AG09309 (cell line): ENCODE data around the gene SEPHS2.
A peak's percentile ranks its signal among the peaks of the same experiment; 100 is the strongest.

Experiments
- DNase-seq: peaks from one replicate; pipeline ENCODE4 v3.0.0-alpha.2; 2010; ENCODE audit warnings: low read depth
- H3K4me3 ChIP-seq: 2 replicates; pipeline ENCODE4 v1.5.1; 2011; ENCODE audit warnings: mild to moderate bottlenecking, low read depth, low read length, moderate library complexity; ENCODE audit not compliant: control insufficient read depth
- TF ChIP-seq, protein P1 (sequence below): IDR thresholded peaks from 2 replicates; pipeline ENCODE4 v1.5.1; 2011; ENCODE audit warnings: mild to moderate bottlenecking, low read depth, low read length, inconsistent platforms; ENCODE audit not compliant: insufficient read depth, control insufficient read depth; ENCODE audit errors: missing control alignments

Gene SEPHS2

DNA sequence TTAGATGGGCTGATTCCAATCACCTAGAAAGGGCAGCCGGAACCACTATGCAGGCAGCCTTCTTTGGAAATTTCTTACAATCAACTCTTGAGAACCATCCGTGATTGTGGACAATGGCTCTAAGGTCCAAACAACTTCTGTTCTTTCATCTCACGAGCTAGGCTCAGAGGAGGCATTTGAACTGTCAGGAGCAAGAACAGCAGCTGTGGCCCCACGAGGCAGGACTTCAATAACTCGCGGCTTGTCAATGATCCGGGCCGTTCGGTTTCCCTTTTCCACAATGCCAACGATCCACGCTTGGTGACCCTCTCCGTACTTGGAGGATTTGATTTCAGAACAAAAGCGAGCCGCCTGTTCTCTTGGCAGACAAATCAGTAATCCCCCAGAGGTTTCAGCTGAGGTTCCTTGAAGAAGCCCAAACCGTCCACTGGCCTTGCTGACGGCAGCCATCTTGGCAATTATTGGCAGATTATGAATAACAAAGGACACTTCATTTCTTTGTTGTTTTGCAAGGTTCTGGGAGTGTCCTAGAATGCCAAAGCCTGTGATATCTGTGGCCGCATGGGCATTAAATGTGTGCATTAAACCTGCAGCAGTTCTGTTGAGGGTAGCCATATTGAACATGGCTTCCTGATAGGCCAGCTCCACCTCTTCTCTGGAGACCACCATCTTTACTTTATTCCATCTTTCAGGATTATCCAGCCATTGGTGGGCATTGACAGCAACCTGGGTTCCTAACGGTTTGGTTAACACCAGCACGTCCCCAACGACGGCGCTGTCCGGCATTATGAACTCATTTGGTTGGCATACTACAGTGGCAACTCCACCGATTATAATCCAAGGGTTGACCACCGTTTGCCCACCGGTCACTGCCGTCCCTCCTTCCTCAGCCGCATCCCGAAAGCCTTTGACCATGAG, 1.2 kb downstream of the SEPHS2 start:
- no peak for DNase-seq
- TF ChIP-seq, protein P1, sequence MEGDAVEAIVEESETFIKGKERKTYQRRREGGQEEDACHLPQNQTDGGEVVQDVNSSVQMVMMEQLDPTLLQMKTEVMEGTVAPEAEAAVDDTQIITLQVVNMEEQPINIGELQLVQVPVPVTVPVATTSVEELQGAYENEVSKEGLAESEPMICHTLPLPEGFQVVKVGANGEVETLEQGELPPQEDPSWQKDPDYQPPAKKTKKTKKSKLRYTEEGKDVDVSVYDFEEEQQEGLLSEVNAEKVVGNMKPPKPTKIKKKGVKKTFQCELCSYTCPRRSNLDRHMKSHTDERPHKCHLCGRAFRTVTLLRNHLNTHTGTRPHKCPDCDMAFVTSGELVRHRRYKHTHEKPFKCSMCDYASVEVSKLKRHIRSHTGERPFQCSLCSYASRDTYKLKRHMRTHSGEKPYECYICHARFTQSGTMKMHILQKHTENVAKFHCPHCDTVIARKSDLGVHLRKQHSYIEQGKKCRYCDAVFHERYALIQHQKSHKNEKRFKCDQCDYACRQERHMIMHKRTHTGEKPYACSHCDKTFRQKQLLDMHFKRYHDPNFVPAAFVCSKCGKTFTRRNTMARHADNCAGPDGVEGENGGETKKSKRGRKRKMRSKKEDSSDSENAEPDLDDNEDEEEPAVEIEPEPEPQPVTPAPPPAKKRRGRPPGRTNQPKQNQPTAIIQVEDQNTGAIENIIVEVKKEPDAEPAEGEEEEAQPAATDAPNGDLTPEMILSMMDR = no peak
- peak overlapping the region; percentile 68 for H3K4me3 ChIP-seq

DNA sequence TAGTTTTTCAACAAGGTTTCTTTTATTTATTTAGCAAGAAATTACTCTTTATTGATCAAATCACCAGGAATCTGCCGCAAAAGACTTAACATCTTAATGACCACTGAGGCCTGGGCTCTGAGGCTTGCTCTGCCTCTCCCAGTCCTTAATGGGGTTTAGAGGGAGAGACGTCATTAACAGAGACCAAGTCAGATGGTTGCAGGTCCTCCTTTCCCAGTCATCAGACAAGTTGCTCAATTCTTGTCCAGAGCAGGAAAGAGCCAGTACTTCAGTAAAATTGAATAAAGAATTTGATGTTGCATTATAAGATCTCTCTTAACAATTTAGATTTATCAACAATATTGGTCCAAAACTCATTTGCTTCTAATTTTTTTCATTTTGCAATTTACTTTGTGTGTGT, 2.0 kb downstream of the SEPHS2 start:
- TF ChIP-seq, protein P1 = no peak
- DNase-seq = no peak
- no peak overlapping the region for H3K4me3 ChIP-seq

DNA sequence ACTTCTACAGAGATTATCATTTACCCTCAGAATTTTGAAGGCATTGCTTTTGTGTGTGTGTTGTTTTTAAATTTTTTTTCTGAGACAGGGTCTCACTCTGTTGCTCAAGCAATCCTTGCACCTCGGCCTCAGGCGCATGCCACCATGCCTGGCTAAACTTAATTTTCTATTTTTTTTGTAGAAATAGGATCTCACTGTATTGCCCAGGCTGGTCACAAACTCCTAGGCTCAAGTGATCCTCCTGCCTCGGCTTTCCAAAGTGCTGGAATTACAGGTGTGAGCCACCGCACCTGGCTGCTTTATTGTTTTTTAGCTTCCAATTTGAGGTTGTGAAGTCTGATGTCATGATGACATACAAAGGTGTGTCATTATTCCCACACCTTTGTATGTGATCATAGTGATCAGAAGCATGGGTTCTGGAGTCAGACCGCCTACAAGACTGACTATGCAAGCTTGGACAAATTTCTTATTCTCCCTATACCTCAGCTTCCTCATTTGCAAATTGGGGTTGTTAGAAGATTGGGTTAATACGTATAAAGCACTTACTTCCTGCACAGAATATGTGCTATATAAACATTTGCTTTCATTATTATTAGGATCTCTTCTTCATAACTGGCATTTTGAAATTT, 5.8 kb downstream of the SEPHS2 start:
- DNase-seq = no peak
- no peak overlapping the region for H3K4me3 ChIP-seq
- TF ChIP-seq, protein P1 = no peak

DNA sequence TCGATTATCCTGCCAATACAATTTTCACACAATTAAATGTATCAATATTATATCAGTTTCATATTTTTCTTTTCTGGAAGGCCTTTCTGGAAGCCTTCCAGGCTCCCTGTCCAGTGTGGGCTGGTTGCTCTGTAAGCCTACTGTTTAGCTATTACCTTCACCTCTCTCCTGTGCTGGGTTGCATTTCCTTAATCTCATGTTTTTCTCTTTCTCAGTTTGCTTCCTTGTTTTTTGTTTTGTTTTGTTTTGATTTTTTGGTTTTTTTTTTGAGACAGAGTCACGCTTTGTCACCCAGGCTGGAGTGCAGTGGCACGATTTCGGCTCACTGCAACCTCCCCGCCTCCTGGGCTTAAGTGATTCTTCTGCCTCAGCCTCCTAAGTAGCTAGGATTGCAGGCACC, 6.8 kb downstream of the SEPHS2 start:
- no peak overlapping the region for H3K4me3 ChIP-seq
- no peak for DNase-seq
- TF ChIP-seq, protein P1 = no peak

DNA sequence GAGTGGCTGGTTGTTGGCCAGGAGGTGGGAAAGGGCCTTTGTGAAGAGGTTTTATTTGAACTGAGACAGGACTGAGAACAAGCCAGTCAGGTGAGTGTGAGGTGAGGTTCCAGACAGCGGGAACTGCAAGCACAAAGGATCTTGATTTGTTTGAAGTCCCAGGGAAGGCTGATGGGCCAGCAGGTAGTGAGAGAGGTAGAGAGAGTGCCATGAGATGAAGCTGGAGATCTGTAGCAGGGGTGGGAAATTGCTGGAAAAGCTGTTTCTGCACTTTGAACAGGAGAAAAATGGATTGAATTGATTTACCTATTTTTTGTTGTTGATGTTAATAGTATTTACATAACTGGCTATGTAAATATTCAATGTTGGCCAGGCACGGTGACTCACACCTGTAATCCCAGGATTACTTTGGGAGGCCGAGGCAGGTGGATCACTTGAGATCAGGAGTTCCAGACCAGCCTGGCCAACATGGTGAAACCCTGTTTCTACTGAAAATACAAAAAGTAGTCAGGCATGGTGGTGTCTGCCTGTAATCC, 8.1 kb downstream of the SEPHS2 start:
- DNase-seq = no peak
- H3K4me3 ChIP-seq = no peak overlapping the region
- TF ChIP-seq, protein P1 = no peak

DNA sequence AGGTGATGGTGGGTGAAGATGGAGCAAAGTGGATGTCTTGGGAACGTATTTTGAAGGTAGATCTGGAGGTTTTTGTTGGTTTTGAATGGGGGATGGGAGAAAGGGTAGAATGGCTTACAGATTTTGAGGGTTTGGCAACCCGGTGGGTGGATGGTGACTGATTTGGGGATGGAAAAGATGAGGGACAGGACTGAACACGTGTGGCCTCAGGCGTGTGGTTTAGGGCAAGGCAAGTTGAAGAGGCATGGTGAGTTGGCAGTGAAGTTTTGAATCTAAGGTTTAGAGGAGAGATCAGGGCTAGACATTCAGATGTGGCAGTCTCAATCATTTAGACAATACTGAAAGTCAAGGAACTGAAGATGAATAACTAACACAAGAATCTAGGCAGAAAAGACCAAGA, 10.8 kb downstream of the SEPHS2 start:
- TF ChIP-seq, protein P1 = no peak
- DNase-seq = no peak
- no peak overlapping the region for H3K4me3 ChIP-seq
